Activated naive CD4-positive, alpha-beta T cell treated with anti-CD3 and anti-CD28 coated beads, Interleukin-2, amount 10 ng/mL, durations not matched to agents 7 days and 5 days (primary cell): ENCODE data around the gene SPATA2.

ENCODE experiments used
- CTCF ChIA-PET: fragments of 350-600 bp; sonication (Branson Sonifier 250); formaldehyde crosslinking; loops from one replicate; lab custom pipeline; 2021; ENCODE audit warnings: antibody characterized with exemption; lab: Charles Lee
- DNase-seq: peaks from one replicate; pipeline ENCODE4 v3.0.0-alpha.2; 2020
- H3K27ac Mint-ChIP-seq: one replicate; pipeline ENCODE4 v1.8.0; 2021; ENCODE audit warnings: mild to moderate bottlenecking, moderate library complexity, mixed read lengths
- H3K27me3 Mint-ChIP-seq: one replicate; pipeline ENCODE4 v1.8.0; 2021; ENCODE audit warnings: mild to moderate bottlenecking, mixed read lengths
- H3K36me3 Mint-ChIP-seq: one replicate; pipeline ENCODE4 v1.8.0; 2021; ENCODE audit warnings: mixed read lengths
- H3K4me1 Mint-ChIP-seq: one replicate; pipeline ENCODE4 v1.8.0; 2021; ENCODE audit warnings: mixed read lengths
- H3K4me3 Mint-ChIP-seq: one replicate; pipeline ENCODE4 v1.8.0; 2021; ENCODE audit warnings: mild to moderate bottlenecking, moderate library complexity, mixed read lengths
- H3K9me3 Mint-ChIP-seq: one replicate; pipeline ENCODE4 v1.8.0; 2021; ENCODE audit warnings: mixed read lengths

Gene SPATA2

DNA sequence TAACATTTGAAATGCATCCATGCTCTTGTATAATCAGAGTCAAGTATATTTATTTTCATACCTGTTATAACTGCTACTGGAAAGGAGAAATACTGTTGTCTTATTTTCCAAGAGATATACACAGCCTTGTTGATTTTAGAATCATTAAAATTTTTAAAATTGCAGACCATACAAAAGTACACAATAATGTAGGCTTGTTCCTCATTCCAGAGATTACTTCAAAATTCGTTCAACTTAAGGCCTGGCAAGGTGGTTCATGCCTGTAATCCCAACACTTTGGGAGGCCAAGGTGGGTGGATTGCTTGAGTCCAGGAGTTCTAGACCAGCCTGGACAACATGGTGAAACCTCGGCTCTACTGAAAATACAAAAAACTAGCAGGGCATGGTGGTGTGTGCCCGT lies 27.0 kb upstream of the SPATA2 start:
- Mint-ChIP-seq H3K27me3 (no peaks in the 10 kb centered on the region), H3K36me3 (peaks cover 58% of the 10 kb centered on the region), H3K9me3 (no peaks in the 10 kb centered on the region), H3K27ac (no peak overlapping the region), H3K4me1 (peaks cover 35% of the 10 kb centered on the region), H3K4me3 (no peak overlapping the region)
- CTCF ChIA-PET = no interaction called here
- no peak for DNase-seq

DNA sequence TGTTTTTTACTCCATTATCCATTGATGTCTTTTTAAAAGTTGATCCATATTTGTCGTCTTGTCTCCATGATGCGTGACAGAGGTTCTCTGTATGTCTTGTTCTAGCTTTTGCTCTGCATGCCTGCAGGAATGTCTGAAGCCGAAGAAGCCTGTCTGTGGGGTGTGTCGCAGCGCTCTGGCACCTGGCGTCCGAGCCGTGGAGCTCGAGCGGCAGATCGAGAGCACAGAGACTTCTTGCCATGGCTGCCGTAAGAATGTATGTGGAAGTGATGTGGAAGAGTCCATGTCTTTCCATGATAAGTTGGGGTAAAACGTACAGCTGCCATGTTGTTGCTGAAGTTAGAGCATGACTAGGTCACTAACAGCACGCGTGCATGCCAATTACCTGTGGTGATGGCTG lies 26.1 kb upstream of the SPATA2 start:
- Mint-ChIP-seq H3K4me1 (peaks cover 42% of the 10 kb centered on the region), H3K27ac (no peak overlapping the region), H3K27me3 (no peaks in the 10 kb centered on the region), H3K4me3 (no peak overlapping the region), H3K9me3 (no peaks in the 10 kb centered on the region), H3K36me3 (peaks cover 52% of the 10 kb centered on the region)
- no peak for DNase-seq
- CTCF ChIA-PET = interaction anchor here (0.6 kb wide), 1 partner anchor 97 kb away, joined by 3 read pairs; no protein-coding TSS in a partner anchor

DNA sequence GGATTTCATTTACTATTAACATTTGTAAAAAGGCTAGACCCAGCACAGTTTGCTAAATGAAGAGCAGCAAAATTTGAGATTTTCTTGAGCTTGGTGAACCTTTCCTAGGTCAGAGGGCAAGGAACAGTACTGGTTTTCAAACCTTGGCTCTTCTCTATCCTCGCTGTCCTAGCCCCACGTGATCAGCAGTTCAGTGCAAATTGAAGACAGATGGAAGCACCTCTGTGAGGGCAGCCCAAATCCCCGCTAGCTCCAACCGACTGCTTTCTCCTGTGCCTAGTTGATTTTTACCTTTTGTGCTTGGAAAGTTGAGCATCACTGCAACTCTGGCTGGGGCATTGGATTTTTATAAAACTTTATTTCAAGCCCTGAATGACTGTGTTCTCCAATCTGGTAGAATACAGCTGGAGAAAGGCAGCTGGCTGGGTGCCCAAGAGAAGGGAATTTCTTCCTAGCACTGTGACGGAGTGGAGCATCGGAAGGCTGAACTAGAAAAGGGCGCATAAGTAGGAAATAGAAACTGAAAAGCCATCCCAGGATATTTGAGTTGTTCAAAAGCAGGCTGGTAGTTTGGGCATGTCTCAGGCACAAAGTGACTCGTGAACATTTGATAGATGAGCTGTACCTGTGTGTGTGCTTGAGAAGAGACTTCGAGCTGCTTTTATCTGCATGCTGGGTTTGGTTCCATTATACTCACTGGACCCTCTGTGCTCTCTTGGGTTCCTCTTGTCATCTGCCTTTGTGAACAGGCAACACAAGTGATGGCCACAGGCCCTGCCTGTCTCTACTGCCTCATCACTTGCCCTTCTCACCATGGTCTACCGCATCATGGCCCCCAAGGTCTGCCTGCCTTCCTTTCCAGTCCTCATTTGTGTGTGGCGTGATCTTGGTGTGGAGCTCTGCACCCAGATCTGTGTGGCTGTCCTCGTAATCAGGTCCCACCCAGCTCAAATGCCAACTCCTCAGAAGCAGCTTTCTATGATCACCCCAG lies 23.1 kb upstream of the SPATA2 start:
- DNase-seq = no peak
- Mint-ChIP-seq H3K4me1 (peaks cover 58% of the 10 kb centered on the region), H3K27ac (no peak overlapping the region), H3K27me3 (no peaks in the 10 kb centered on the region), H3K9me3 (no peaks in the 10 kb centered on the region), H3K4me3 (peak overlapping the region; percentile 99), H3K36me3 (peaks cover 35% of the 10 kb centered on the region)
- CTCF ChIA-PET = interaction anchor here (1.2 kb wide), 1 partner anchor 40 kb away, joined by 5 read pairs; no protein-coding TSS in a partner anchor

DNA sequence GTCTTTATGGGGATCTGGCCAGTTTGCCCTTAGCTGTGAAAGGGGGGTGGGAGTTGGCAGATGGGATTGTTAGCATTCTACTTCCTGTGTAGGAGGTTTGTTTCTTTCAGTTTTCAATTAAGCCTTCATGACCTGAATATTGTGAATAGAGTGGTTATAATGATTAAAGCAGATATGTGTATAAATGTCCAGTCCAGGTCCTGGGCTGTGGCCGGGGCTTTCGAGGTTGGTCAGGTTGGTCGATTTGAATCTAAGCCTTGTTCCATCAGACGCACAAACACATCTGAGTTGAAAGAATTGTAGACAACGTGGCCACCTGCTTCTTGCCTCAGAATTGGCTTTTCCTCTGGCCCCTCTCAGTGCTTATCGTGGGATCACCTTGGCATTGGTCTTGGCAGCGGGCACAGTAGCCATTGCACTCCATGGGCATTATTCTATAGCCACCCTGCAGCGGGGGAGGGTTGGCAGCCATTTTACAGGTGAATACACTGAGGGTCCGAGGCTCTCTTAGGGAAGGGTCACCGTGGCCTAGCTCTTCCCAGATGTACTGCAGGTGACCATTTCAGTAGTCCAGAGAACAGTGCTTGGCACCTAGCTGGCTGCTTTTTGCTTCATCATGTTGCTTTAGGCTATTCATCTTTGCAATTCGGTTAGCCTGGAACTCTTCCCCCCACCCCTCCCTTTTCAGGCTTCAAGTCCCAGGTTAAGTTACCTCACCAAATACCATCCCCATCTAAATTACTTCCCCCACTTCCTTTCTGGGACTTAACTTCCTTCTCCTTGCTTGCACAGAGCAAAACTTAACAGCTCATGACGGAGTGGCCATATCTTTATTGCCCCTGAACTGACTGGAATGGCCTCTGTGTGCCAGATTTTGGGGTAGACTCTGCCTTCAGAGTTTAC lies 21.9 kb upstream of the SPATA2 start:
- H3K9me3 Mint-ChIP-seq = no peaks in the 10 kb centered on the region
- peaks cover 2% of the 10 kb centered on the region for H3K27me3 Mint-ChIP-seq
- H3K4me3 Mint-ChIP-seq = peak overlapping the region; percentile 99
- CTCF ChIA-PET = interaction anchor here (1.2 kb wide), 2 partner anchors 16 to 41 kb away, joined by 3 to 5 read pairs; no protein-coding TSS in a partner anchor
- no peak for DNase-seq
- peak overlapping the region; percentile 93 for H3K27ac Mint-ChIP-seq
- peaks cover 58% of the 10 kb centered on the region for H3K4me1 Mint-ChIP-seq
- peaks cover 30% of the 10 kb centered on the region for H3K36me3 Mint-ChIP-seq

DNA sequence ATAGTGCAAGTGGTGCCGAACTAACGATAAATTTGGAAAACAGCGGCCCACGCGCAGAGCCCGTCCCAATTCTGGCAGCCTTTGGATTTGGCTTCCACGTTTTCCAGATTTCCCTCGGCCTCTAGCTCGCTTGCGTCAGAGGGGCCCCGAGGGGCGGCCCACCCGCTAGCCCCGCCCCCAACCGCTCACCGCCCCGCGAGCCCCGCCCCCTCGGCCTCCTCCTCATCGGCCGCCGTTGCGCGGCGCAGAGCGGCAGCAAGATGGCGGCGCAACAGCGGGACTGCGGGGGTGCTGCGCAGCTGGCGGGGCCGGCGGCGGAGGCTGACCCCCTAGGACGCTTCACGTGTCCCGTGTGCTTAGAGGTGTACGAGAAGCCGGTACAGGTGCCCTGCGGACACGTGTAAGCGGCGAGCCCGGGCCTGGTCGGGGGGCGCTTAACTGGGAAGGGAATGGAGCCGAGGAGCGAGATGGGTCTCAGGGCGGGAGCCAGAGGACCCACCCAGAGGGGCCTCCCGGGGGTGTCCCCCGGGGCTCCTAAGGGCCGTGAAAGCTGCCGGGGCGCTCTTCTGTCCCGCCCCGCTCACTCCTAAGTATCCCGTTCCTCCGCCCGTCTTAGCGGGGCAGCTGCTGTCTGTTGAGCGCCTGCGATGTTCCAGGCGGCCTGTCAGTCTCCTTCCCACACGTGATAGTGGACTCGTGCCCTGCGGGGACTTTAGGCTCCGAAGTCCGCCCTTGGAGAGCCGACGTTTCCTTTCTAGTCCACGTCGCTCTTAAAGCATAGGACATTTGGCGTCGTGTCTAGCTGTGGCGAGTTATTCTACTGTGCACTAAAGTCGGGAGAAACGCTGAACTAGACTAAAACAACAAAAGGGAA lies 21.1 kb upstream of the SPATA2 start, which contains the start of gene RNF114:
Gene RNF114, plus strand, starts transcription at position 245 of the 874 bp plus-strand sequence. Its CDS starts 16 bp downstream, at position 261.
- H3K4me3 Mint-ChIP-seq = peak within 1 kb of the TSS; percentile 99
- H3K4me1 Mint-ChIP-seq = peaks cover 55% of the 10 kb centered on the region
- no peaks in the 10 kb centered on the region for H3K9me3 Mint-ChIP-seq
- CTCF ChIA-PET = interaction anchor here (1.2 to 1.6 kb wide), 2 partner anchors 17 to 48 kb away, joined by 3 read pairs; no protein-coding TSS in a partner anchor
- H3K27me3 Mint-ChIP-seq = peaks cover 5% of the 10 kb centered on the region
- H3K36me3 Mint-ChIP-seq = peaks cover 26% of the 10 kb centered on the region
- DNase-seq = peak; percentile 91
- peak within 1 kb of the TSS; percentile 93 for H3K27ac Mint-ChIP-seq

DNA sequence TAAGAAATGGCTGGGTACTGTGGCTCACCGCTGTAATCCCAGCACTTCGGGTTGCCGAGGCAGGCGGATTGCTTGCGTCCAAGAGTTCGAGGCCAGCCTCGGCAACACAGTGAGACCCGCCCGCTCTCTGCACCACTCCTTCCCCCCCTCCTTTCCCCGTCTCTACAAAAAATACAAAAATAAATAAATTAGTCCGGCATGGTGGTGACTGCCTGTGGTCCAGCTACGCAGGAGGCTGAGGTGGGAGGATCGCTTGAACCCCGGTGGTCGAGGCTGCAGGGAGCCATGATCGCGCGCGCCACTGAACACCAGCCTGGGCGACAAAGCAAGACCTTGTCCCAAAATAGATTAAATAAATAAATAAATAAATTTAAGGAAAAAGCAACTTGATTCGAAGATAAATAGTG lies 20.4 kb upstream of the SPATA2 start:
- H3K4me1 Mint-ChIP-seq = peaks cover 49% of the 10 kb centered on the region
- CTCF ChIA-PET = interaction anchor here (1.6 kb wide), 1 partner anchor 47 kb away, joined by 3 read pairs; no protein-coding TSS in a partner anchor
- H3K27me3 Mint-ChIP-seq = peaks cover 5% of the 10 kb centered on the region
- peaks cover 20% of the 10 kb centered on the region for H3K36me3 Mint-ChIP-seq
- no peak for DNase-seq
- no peaks in the 10 kb centered on the region for H3K9me3 Mint-ChIP-seq
- peak overlapping the region; percentile 68 for H3K27ac Mint-ChIP-seq
- H3K4me3 Mint-ChIP-seq = peak overlapping the region; percentile 99

DNA sequence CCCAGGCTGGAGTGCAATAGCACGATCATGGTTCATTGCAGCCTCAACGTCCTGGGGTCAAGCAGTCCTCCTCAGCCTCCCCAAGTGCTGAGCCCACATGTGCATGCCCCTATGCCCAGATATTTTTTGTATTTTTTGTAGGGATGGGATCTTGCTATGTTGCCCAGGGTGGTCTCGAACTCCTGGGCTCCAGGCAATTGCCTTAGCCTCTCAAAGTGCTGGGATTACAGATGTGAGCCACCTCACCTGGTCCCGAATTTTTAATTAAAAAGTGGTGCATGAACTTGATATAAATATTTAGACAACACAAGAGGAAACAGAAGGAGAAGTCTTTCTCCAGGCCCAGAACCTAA lies 13.8 kb upstream of the SPATA2 start:
- Mint-ChIP-seq H3K27me3 (peaks cover 19% of the 10 kb centered on the region), H3K36me3 (no peaks in the 10 kb centered on the region), H3K4me3 (no peak overlapping the region), H3K27ac (no peak overlapping the region), H3K9me3 (no peaks in the 10 kb centered on the region), H3K4me1 (peaks cover 10% of the 10 kb centered on the region)
- no peak for DNase-seq
- CTCF ChIA-PET = interaction anchor here (0.7 kb wide), 1 partner anchor 317 kb away, joined by 4 read pairs; no protein-coding TSS in a partner anchor

DNA sequence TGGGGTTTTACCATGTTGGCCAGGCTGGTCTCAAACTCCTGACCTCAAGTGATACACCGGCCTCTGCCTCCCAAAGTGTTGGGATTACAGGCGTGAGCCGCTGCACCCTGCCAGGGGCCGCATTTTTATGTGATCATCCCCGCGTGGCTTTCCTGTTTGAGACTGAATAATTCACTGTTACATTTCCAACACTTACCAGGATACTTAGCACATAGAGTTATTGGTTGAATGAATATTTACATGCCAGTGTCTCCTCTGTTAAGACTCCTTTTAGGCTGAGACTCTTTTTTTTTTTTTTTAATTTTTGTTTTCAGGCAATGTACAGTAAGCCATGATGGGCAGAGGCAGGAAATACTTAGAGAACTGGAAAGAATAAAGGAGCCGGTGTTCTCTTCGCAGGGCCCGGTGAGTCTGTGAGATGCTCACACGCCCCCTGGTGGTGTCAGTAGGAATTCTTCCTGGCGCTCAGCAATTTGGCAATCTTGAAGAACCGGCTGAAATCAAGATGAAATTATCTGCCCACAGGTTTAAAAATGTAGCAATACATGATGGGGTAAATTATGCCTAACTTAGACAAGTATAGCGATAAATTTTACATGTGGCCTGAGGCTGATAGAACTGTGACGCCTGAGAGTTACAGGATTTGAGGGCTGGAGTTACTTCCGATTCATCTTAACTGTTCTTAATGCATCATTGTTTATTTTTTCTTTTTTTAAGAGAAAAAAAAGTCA lies 13.2 kb upstream of the SPATA2 start:
- no peak overlapping the region for H3K4me3 Mint-ChIP-seq
- peaks cover 7% of the 10 kb centered on the region for H3K4me1 Mint-ChIP-seq
- no peaks in the 10 kb centered on the region for H3K9me3 Mint-ChIP-seq
- no peaks in the 10 kb centered on the region for H3K36me3 Mint-ChIP-seq
- peak; percentile 86 for DNase-seq
- CTCF ChIA-PET = no interaction called here
- H3K27ac Mint-ChIP-seq = peak overlapping the region; percentile 55
- peaks cover 25% of the 10 kb centered on the region for H3K27me3 Mint-ChIP-seq

DNA sequence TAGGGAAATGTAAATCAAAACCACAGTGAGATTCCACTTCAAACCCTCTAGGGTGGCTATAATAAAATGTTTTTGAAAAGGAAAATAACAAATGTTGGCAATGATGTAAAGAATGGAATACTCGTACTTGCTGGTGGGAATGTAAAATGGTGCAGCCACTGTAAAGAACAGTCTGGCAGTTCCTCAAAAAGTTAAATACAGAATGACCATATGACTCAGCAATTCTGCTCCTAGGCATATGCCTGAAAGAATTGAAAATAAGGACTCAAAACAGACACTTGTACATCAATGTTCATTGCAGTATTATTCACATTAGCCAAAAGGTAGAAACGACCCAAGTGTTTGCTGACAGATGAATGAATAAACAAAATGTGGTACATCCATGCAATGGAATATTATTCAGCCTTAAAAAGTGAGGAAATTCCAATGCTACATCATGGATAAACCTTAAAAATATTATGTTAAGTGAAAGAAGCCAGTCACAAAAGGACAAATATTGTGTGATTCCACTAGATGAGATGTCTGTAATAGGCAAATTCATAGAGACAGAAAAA lies 10.6 kb upstream of the SPATA2 start:
- Mint-ChIP-seq H3K27ac (no peak overlapping the region), H3K36me3 (no peaks in the 10 kb centered on the region), H3K9me3 (no peaks in the 10 kb centered on the region), H3K4me3 (no peak overlapping the region), H3K4me1 (peaks cover 7% of the 10 kb centered on the region), H3K27me3 (peaks cover 22% of the 10 kb centered on the region)
- CTCF ChIA-PET = interaction anchor here (1.2 kb wide), 1 partner anchor 315 kb away, joined by 3 read pairs; no protein-coding TSS in a partner anchor
- no peak for DNase-seq

DNA sequence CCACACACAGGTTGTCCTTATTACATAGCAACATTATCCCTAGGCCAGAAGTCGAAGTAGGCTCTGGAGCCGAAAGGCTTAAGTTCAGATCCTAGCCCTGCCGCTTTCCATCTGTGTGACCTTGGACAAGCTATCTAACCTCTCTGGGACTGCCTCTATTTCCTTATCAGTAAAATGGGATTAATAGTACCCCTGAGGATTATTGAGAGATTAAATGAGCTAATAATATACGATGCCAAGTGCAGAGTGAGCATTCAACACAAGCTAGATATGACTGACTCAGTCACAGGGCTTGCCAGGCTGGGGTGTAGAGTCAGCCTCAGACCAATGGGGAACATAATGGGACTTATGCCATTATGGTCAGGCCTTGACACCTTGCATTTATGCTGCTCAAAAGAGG lies 8.9 kb upstream of the SPATA2 start:
- Mint-ChIP-seq H3K4me1 (peaks cover 7% of the 10 kb centered on the region), H3K27ac (no peak overlapping the region), H3K4me3 (no peak overlapping the region), H3K9me3 (no peaks in the 10 kb centered on the region), H3K36me3 (no peaks in the 10 kb centered on the region), H3K27me3 (peaks cover 22% of the 10 kb centered on the region)
- CTCF ChIA-PET = interaction anchor here (2.0 kb wide), 1 partner anchor 10 kb away, joined by 5 read pairs; no protein-coding TSS in a partner anchor
- DNase-seq = no peak

DNA sequence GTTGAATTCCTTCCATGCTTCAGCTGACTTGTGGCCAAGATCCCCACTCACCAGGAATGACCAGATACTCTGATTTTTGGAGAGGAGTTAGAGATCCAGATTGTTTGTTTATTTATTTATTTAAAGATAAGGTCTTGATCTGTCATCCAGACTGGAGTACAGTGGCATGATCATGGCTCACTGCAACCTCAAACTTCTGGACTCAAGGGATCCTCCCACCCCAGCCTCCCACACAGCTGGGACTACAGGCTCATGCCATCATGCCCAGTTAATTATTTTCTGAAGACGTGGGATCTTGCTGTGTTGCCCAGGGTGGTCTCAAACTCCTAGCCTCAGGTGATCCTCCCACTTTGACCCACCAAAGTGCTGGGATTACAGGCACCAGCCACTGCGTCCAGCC lies 4.1 kb upstream of the SPATA2 start:
- H3K9me3 Mint-ChIP-seq = no peaks in the 10 kb centered on the region
- no peaks in the 10 kb centered on the region for H3K36me3 Mint-ChIP-seq
- no peak overlapping the region for H3K27ac Mint-ChIP-seq
- no peak overlapping the region for H3K4me3 Mint-ChIP-seq
- H3K4me1 Mint-ChIP-seq = peaks cover 14% of the 10 kb centered on the region
- peaks cover 16% of the 10 kb centered on the region for H3K27me3 Mint-ChIP-seq
- CTCF ChIA-PET = no interaction called here
- DNase-seq = no peak

DNA sequence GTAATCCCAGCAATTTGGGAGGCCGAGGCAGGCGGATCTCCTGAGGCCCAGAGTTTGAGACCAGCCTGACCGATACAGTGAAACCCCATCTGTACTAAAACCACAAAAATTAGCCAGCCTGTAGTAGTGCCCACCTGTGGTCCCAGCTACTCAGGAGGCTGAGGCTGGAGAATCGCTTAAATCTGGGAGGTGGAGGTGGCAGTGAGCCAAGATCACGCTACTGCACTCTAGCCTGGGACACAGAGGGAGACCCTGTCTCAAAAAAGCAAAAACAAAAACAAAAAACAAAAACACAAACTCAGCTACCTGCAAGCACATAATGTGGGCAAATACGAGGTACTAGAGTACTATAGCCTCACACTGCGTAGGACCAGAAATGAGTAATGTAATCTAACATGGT lies 3.7 kb upstream of the SPATA2 start:
- CTCF ChIA-PET = no interaction called here
- Mint-ChIP-seq H3K4me3 (no peak overlapping the region), H3K27ac (no peak overlapping the region)

More for the DNA sequence above, 3.7 kb upstream of the SPATA2 start:
- no peak for DNase-seq
- Mint-ChIP-seq H3K27me3 (peaks cover 11% of the 10 kb centered on the region), H3K9me3 (no peaks in the 10 kb centered on the region), H3K4me1 (peaks cover 18% of the 10 kb centered on the region), H3K36me3 (no peaks in the 10 kb centered on the region)
